Stimulated activated CD8-positive, alpha-beta memory T cell treated with anti-CD3 and anti-CD28 coated beads, Interleukin-4, amount 100 ng/mL, for 4 hours (primary cell): Measurements from ENCODE around the gene ADAMTS14.

Source experiments
- DNase-seq, 2 donors: peaks; one replicate each; pipeline ENCODE4 v3.0.0-alpha.2; 2020; ENCODE audit warnings: low read depth in 2 of 2, low spot score in 1 of 2

Gene ADAMTS14

DNA sequence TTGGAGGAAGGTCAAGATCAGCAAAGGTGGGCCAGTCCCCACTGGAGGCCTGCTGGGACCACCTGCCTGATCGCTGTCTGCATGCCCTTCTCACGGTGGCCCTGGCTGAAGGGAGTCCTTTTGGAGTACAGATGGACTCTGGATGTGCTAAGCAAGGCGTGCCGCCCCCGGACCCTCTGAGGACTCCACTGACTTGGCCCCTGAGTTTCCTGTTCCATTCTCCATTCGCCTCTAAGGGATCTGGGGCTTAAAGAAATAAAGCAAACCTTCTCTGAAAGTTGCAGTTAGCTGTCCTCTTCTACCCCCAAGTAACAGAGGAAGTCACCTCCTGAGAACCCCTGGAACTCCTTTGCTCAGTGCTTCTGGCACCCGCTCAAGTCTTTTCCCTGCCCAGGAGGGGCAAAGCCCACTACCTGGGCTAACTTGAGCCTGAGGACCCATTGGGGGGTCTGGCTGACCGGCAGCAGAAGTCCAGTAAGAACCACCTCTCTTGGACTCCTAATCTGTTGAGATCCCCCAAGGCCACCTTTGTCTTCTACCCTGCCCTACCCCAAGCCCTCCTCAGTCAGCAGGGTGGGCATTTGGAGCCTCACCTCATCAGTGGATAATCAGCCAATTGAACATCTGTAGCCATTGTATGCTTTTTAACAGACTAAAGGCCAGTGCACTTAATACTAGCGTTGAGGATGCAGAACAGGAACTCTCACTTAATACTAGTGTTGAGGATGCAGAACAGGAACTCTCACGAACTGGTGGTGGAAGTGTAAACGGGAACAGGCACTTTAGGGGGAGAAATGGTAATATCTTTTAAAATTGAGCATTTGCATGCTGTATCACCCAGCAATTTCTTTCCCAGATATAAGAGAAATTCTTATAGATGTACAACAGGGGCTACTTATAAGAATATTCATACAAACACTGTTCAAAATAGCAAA, 110.7 kb downstream of the ADAMTS14 start:
- no peak for DNase-seq

DNA sequence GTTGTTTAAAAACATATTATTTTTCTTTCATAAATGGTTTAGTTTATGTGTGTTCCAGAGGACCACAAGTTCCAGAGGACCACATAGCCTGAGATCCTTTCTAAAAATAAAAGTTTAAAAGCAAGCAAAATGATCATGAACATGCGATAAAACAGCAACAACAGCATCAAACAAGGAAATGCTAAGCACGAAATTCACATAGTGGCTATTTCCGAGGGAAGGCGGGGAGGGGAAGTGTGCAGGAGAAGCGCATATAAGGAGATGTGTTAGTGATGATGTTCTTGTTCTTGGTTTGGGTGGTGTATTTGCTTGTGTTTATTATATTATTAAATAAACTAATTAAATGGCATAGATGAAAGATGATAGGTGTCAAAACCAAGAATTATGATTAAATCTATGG, 111.7 kb downstream of the ADAMTS14 start:
- DNase-seq = no peak

DNA sequence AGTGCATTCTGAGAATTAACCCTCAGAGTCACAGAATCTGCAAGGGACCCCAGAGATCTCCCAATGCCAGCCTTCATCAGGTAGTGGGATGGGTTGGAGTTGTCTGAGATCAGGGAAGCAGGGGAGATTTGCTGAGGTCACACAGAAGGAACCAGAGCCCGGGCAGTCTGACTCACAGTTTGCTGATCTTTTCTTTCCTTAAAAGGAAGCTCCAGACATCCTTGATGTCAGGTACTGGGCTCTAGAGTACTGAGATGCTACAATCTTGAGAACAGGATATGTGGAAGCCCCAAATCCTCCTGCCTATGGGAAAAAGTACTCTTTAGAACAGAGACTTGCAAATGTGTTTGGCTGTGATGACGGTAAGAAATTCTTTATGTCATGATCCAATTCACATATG, 112.2 kb downstream of the ADAMTS14 start:
- DNase-seq = no peak

DNA sequence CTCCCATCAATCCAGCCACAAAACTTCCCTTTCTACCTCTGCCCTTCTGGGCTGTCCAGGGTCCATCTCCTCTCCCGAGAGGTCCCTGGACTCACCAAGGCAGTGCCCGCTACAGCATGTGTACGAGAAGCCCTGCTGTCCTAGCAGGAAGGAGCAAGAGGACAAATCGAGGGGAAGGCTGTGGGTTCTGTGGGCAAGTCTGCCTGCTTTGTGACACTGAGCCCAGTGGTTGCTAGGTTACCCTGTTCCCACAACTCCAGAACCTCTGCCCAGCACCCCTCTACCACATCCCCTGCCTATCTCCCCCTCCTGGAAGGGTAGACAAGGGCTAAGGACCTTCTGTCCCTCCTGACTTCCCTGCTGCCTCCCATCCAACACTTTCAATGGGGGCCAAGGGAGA, 112.9 kb downstream of the ADAMTS14 start, which contains the start of gene TBATA:
TSS of gene TBATA (minus strand) at position 188 of the 400 bp plus-strand sequence. CDS start 1,998 bp downstream, outside the sequence.
- DNase-seq = no peak

DNA sequence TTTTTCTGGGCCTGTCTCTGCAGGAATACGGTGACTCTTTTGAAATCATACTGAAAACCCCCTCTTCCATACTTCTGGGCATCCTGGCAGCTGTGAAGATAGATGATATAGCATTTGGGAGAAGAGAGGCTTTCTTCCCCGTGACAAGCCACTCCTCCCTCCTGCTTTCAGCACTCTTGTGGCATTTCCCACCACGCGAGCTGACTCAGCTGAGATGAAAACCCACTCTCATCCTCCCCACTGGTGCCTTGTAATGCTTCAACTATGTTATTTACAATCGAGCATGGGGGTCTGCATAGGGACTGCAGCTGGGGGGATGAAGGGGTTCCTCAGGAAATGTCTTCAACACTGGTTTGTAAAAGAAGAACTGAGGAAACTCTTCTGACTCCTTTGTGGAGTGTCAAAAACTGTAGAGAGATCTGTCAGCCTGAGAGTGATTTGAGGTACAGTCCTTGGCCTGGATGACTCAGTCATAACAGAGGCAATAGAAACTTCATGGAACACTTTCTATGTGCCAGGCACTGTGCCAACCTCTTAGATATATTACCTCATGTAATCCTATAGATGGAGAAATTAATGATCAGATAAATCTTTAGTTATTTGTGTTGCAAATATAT, 114.6 kb downstream of the ADAMTS14 start:
- DNase-seq = no peak

DNA sequence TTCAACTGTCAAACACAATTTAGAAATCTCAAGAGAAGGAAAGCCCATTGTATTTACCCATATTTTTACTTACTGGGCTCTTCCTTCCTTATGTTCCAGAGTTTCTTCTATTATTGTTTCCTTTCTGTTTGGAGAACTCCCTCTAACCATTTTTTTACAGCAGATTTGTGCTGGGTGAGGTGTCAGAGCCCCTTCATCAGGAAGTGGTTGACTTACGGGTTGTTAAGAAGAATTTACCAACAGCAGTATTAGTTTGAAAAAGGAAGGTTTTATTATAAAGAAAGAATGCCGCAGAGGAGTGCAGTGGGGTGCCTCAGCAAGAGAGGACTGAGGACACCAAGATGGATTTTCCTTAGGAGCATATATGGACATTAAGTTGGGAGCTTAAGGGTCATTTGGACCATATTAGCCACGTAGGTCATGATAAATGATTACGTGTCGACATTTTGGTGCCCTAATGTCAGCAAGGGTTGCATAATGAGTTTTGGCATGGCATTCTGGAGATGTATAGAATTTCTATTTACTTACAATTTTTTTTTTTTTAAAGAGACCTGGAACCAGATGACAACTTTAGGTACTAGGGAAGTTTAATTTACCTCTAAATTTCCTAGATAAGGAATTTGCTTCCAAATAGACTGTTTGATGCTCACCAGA, 119.2 kb downstream of the ADAMTS14 start:
- no peak for DNase-seq

DNA sequence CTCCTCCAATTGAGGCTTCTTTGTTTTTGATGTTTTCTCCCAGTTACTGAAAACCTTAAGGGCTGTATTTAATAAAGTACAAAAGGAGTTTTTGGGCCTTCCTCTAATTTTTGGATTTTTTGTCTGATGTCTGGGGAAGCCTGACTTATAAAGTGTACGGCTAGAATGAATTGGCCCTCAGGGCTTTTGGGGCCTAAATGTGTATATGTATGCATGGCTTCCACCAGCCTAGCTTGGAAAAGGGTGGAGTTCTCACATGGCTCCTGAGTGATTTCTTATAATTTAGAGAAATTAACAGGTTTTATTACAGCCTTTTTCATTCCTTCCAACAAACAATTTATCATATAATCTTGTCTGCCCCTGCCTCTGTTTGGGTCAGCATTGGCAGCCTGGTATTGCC, 123.3 kb downstream of the ADAMTS14 start:
- no peak for DNase-seq

DNA sequence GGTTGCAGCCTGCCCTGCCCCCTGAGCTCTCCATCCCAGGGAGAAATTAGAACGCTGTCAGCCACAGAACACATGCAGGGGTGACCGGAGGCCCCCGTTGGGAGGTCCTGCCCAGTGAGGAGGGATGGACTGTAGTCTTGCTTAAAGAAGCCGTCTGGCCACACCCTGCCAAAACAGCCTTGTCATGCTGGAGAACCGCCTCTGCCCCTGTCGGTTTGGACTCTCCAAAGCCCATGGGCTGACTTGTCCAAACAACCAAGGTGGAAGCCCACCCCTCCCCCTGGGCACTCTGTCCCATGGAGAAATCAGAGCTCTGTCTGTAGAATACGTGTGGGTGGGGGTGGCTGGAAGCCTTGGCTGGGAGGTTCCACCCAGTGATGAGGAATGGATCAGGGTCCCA, 125.5 kb downstream of the ADAMTS14 start:
- no peak for DNase-seq

DNA sequence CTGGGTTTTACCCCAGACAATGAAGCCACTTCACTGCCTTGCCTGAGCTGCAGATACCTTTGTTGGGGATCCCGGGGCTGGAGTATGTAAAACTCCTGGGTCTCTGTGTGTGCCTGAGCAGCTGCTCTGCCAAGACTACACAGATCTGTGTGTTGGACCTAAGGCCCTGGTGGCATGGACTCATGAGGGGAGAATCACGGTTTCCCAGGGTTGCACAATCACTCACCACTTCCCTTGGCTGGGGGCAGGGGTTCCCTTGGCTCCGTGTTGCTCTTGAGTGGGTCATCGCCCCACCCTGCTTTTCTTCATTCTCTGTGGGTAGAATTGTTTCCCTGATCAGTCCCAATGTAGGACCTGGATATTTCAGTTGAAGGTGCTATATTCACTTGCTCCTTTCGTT, 126.8 kb downstream of the ADAMTS14 start:
- no peak for DNase-seq

DNA sequence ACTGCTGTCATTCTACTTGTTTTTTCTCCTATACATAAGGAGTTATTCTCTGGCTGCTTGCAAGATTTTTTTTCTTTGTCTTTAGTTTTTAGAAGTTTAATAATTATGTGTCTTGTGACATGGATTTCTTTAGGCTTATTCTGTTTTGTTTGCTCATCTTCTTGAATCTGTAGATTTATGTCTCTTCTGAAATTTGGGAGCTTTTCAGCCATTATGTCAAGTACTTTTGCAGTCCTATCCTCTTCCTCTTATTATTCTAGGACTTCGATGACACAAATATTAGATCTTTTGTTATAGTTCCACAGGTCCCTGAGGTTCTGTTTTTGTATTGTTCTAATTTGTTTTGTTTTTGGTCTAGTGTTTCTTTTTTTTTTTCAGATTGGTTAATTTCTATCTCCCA, 129.5 kb downstream of the ADAMTS14 start:
- no peak for DNase-seq

DNA sequence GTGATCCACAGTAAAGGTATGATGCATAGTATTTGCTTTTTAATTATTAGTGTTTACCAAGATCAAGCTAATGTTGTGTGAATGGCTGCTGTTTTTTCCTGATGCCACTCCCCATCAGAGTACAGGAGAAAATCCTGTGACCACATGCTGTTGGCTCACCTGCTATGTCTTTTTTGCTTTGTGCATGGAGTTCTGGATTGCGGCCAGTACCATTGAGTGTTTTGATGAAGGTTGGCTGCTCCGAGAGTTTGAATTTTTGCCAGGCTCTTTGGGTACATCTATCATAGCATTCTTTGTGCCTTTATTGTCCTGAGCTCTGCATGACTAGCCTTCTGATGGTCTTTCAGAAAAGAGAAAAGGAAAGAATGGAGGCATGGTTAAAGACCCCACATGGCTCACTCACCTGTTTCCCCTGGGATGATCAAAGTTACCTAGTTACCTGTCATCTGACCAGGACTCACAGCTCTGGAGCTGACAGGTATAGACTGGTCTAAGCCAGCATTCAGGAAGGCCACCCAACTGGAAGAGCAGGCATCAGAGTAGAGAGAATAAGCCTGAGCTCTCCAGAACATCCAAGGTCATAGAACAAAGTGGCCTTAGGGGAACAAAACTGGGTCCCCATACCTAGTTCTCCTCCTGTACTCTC, 131.6 kb downstream of the ADAMTS14 start:
- DNase-seq = no peak

DNA sequence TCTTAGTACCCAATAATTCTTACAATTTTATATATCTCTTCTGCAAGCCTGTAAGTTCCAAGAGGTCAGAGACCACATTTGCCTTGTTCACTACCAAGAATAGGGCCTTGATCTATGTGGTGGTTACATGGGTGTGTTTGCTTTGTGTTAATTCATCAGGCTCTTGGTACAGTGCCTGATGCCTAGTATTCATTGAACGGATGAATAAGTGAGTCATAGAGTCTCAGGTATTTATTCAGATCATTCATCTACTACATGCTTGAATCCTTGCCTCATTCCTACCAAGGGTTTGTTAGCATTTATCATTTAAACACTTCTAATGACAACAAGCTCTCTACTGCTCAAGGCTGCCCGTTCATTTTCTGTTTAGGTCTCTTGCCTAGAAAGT, 132.1 kb downstream of the ADAMTS14 start:
- DNase-seq = no peak

DNA sequence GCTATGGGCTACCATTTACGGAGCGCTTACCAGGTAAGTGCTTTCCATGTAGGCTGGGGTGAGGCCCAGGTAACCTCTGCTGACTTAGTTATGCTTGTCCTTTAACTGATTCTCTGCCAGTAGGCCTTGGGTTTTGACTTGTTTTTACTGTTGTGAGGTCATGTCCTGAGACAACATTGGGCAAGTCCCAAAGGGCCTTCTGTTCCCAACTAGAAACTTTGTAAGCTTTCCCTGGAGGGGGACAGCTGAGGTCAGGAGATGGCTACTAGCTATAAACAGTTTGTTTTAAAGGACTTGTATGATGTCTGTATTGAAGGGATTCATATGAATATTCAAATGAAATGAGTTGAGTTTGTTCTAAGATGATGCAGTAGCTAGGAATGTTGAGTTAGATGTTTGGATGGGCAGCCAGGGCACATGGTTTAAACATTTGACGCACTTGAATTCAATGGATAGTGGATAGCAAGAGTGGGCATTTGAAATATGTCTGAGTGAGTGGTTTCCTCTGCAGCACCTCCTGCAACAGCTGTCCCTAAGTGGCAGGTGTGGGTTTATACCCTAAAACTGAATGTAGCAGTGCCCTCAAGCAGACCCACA, 133.4 kb downstream of the ADAMTS14 start:
- DNase-seq = no peak

DNA sequence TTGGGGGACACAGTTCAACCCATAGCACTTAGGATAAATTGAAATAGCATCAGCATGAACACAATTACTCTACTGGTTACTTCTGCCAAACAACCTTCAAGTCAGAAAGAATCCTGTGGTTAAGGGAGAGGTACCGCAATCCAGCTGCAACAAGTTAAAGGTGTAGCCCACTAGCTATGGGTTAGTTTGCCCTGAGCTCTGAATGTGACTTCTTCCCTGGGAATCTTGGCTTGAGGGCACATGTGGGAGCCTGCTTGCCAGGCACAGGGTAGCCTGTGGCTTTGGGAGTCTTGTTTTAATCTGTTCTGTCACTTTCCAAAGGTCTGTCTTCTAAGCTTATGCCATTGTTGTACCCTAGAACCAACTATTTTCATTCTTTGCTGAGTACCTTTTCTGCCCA, 134.5 kb downstream of the ADAMTS14 start:
- DNase-seq = no peak

DNA sequence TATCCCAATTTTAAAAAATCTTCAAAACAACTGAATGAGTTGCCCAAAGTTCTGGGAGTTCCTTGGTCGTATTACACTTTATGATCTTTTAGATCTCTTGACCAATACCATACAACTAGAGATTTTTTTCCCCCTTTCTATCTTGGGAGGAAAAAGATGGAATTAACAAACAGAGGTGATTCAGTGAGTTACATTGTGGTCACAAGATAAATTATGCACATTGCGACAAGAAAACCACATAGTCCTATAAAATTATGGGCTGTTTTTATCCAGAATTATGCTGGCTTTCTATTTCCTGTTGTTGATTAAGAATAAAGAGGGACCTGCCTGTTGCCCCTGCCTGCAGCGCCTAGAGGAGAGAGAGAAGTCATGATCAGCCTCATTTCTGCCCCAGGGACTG, 135.2 kb downstream of the ADAMTS14 start:
- DNase-seq = no peak

DNA sequence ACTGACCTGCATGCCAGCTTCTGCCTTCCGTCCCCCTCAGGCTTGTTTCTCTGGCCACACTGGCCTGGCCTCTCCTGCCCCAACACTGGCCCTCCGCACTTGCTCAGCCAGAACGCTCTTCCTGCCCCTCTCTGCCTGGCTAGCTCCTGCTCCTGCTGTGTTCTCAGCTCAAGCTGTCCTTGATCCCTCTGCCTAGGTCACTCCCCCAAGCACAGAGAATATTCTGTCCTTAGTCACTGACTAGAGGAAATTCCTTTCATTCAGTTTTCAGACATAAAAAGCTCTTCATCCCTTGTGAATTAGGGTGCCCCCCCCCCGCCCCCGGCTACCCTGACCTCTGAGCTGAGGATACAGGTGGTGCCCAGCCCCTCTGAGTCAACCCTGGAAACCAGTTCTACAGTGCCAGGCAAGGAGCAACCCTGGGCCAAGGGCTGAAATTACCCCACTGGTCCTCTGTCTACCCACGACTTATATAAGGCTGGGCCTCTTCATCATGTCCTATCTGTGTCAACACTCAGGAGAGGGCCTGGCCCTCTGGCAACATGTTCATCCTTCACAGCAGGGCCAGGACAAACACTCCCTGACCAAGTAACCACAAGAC, 136.8 kb downstream of the ADAMTS14 start:
- DNase-seq = no peak

DNA sequence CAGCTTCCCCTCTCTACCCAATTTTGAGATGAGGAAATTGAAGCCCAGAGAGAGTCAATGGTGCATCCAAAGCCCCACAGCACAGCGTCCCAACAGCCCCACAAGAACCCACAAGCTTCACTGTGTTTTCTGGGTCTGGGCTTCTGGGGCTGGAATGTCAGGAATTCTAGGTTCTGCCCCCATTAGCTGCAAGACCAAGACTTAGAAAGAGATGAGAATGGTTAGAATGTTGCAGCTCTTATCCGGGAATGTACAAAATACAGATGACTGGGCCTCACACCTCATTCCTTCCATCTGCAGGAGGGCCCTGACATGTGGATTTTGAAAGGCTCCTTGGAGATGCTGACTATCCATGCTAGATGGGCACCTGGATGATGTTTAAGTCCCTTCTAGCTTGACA, 137.4 kb downstream of the ADAMTS14 start:
- DNase-seq = no peak

DNA sequence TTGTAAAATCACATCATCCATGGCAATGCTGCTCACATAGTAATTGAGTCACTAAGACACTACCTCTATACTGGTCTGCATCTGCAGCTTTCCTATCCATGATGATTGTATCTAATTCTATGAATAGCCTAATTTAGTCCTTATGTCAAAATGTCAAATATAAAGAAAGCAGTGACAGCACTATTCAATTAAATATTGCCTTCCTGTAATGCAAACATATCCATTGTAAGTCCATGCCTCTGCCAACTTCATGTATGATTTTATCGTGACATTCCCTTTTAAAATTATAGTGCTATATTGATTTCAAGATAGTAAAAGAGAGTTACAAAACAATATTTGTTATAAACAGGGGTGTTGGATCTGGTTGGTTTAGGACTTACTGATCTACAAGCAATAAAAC, 138.7 kb downstream of the ADAMTS14 start:
- DNase-seq = no peak

DNA sequence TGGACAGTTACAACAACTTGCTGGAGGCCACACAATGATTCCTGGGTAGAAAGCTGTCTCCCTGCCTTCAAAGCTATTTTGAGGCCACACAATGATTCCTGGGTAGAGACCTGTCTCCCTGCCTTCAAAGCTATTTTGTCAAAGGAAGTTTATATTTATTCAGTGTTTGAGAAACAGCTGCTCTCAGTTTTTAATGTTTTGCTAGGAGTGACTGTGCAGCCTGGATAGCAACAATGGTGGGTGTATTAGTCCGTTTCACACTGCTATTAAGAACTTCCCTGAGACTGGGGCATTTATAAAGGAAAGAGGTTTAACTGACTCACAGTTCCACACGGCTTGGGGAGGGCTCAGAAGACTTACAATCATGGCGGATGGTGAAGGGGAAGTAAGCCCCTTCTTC, 139.6 kb downstream of the ADAMTS14 start:
- no peak for DNase-seq
